ENCODE results near the gene ARCN1. TPM values are rescaled to one million over a fixed set of nuclear protein-coding genes. Genes with fewer than 3 reads are reported as not detected.

Gene ARCN1
- total RNA-seq, 2 experiments from 2014 or later: 51.0 to 98.9 TPM

- H3K9me3 ChIP-seq (ENCODE audit: low read length): no peaks in the 10 kb centered on the region
- H3K27ac ChIP-seq (ENCODE audit: low read depth, low read length, poor library complexity, severe bottlenecking): no peak overlapping the region
- DNase-seq (ENCODE audit: low spot score): no peak
- intact Hi-C loops (cut with micrococcal nuclease; ENCODE audit: unreplicated experiment): no loop called here
- H3K36me3 ChIP-seq (ENCODE audit: insufficient read depth, low read length): no peaks in the 10 kb centered on the region
- H4K20me1 ChIP-seq (ENCODE audit: insufficient read depth, low read length): no peaks in the 10 kb centered on the region
- no peaks in the 10 kb centered on the region for H3K79me2 ChIP-seq (ENCODE audit: insufficient read depth, low read depth, low read length)
- no peak overlapping the region for H2AFZ ChIP-seq (ENCODE audit: low read length)
- CTCF ChIA-PET (ENCODE audit: unreplicated experiment): interaction anchor here (1.0 kb wide), 1 partner anchor 21 kb away, joined by 3 read pairs; no protein-coding TSS in a partner anchor
- no peak overlapping the region for H3K4me2 ChIP-seq (ENCODE audit: low read length)
- no TSS peak for BruUV-seq (replicated peaks)
- no peak overlapping the region for H3K4me3 ChIP-seq (ENCODE audit: low read depth, low read length, poor library complexity, severe bottlenecking)
- H3K9me2 ChIP-seq (ENCODE audit: insufficient read depth, low read length): no peaks in the 10 kb centered on the region
- TF ChIP-seq CTCF (conservative IDR thresholded peaks at IDR 0.05; ENCODE audit: low read length) (no peak), EZH2phosphoT487 (IDR thresholded peaks at IDR 0.05; ENCODE audit: borderline replicate concordance, low read depth, low read length) (no peak)
- no peaks in the 10 kb centered on the region for H3K4me1 ChIP-seq (ENCODE audit: insufficient read depth, low read length, poor library complexity, severe bottlenecking)
- POLR2A ChIA-PET: interaction anchor here (0.6 kb wide), 1 partner anchor 897 kb away, joined by 3 read pairs; no protein-coding TSS in a partner anchor
Measured at GRCh38 chr11:118629761-118630661, 57.8 kb downstream of the ARCN1 start.

- Histone ChIP-seq H3K9me2 (ENCODE audit: insufficient read depth, low read length) (no peaks in the 10 kb centered on the region), H3K36me3 (ENCODE audit: insufficient read depth, low read length) (no peaks in the 10 kb centered on the region), H4K20me1 (ENCODE audit: insufficient read depth, low read length) (no peaks in the 10 kb centered on the region), H3K9me3 (ENCODE audit: low read length) (no peaks in the 10 kb centered on the region), H3K4me1 (ENCODE audit: insufficient read depth, low read length, poor library complexity, severe bottlenecking) (no peaks in the 10 kb centered on the region), H2AFZ (ENCODE audit: low read length) (no peak overlapping the region), H3K79me2 (ENCODE audit: insufficient read depth, low read depth, low read length) (no peaks in the 10 kb centered on the region), H3K4me3 (ENCODE audit: low read depth, low read length, poor library complexity, severe bottlenecking) (no peak overlapping the region), H3K4me2 (ENCODE audit: low read length) (no peak overlapping the region), H3K27ac (ENCODE audit: low read depth, low read length, poor library complexity, severe bottlenecking) (no peak overlapping the region)
- intact Hi-C loops (cut with micrococcal nuclease; ENCODE audit: unreplicated experiment): no loop called here
- no TSS peak for BruUV-seq (replicated peaks)
- POLR2A ChIA-PET: interaction anchor here (0.5 kb wide), 1 partner anchor 156 kb away, joined by 3 read pairs; no protein-coding TSS in a partner anchor
- DNase-seq (ENCODE audit: low spot score): no peak
- CTCF ChIA-PET (ENCODE audit: unreplicated experiment): interaction anchor here (0.9 kb wide), 1 partner anchor 19 kb away, joined by 3 read pairs; no protein-coding TSS in a partner anchor
- no peak for TF ChIP-seq CTCF (conservative IDR thresholded peaks at IDR 0.05; ENCODE audit: low read length)
- TF ChIP-seq EZH2phosphoT487 (IDR thresholded peaks at IDR 0.05; ENCODE audit: borderline replicate concordance, low read depth, low read length): no peak
Measured at GRCh38 chr11:118631142-118631909, 59.1 kb downstream of the ARCN1 start.

Data from OCI-LY7 (cell line).